Measurements from ENCODE around the gene PI4K2A.
A peak's percentile ranks its signal among the peaks of the same experiment; 100 is the strongest.

The PI4K2A gene

DNA sequence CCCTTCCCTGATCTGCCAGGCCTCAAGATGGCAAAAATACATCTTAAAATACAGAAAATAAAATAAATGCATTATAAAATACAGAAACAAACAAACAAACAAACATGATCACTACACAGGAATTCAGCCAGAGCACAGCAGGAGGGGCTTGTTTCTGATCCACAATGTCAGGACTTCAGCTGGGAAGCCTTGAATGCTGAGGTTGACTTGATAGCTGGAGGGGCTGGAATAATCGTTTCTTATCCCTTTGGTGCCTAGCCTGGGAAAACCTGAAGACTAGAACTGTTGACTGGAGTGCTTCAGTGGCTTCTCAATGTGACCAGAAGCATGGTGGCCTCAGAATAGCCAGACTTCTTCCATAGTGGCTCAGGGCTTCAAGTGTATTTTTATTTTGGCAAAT is 63.9 kb downstream of the PI4K2A start:
- no peaks in the 10 kb centered on the region for H3K4me1 ChIP-seq (ENCODE audit: control insufficient read depth in 2 of 2, insufficient read depth in 1 of 2, low read depth in 1 of 2, low read length in 2 of 2)
- no peak overlapping the region for H2BK5ac ChIP-seq (ENCODE audit: low read length)
- WGBS, 2 donors (ENCODE audit: extremely low coverage in 2 of 2, insufficient read length in 2 of 2, insufficient replicate concordance in 1 of 2), result no CpG with 5 or more reads among the region's 1 CpG
- H2BK120ac ChIP-seq (ENCODE audit: low read depth, low read length), result no peak overlapping the region
- no peak overlapping the region for H3K4me3 ChIP-seq (ENCODE audit: low read length in 2 of 2)
- no peak overlapping the region for H4K8ac ChIP-seq (ENCODE audit: low read depth, low read length)
- no peaks in the 10 kb centered on the region for H3K36me3 ChIP-seq (replicated peaks in 1 of 2; ENCODE audit: control insufficient read depth in 2 of 2, insufficient read depth in 2 of 2, low read length in 2 of 2)
- no peak overlapping the region for H3K23ac ChIP-seq (ENCODE audit: low read depth, low read length, poor library complexity)
- H3K14ac ChIP-seq (ENCODE audit: low read length), result no peak overlapping the region
- H4K91ac ChIP-seq (ENCODE audit: low read depth, low read length, poor library complexity), result no peak overlapping the region
- H3K9me3 ChIP-seq (replicated peaks in 1 of 2; ENCODE audit: control insufficient read depth in 2 of 2, insufficient read depth in 1 of 2, low read depth in 1 of 2, low read length in 2 of 2), result no peaks in the 10 kb centered on the region
- H3K4me2 ChIP-seq (ENCODE audit: insufficient read depth, low read length, poor library complexity, severe bottlenecking), result no peak overlapping the region
- no peak overlapping the region for H3K9ac ChIP-seq (ENCODE audit: low read depth, low read length, poor library complexity)
- no peak for DNase-seq (ENCODE audit: low spot score)
- no peak overlapping the region for H2AFZ ChIP-seq (ENCODE audit: low read length)
- no peaks in the 10 kb centered on the region for H3K79me1 ChIP-seq (ENCODE audit: low read depth, low read length)
- no peak overlapping the region for H2AK5ac ChIP-seq (ENCODE audit: low read depth, low read length)
- no peak overlapping the region for H2BK15ac ChIP-seq (ENCODE audit: low read length)
- H3K27ac ChIP-seq (replicated peaks; ENCODE audit: low read length), result no peak overlapping the region
- no peak overlapping the region for H2BK12ac ChIP-seq (ENCODE audit: low read length)
- H3K18ac ChIP-seq (ENCODE audit: low read length), result no peak overlapping the region
- H3K27me3 ChIP-seq (ENCODE audit: control insufficient read depth in 3 of 3, insufficient read depth in 3 of 3, low read depth in 1 of 3, low read length in 3 of 3), result peaks cover 0 to 9% (median 2%) of the 10 kb centered on the region in 3 experiments
- H3K4ac ChIP-seq (ENCODE audit: low read length), result no peak overlapping the region

DNA sequence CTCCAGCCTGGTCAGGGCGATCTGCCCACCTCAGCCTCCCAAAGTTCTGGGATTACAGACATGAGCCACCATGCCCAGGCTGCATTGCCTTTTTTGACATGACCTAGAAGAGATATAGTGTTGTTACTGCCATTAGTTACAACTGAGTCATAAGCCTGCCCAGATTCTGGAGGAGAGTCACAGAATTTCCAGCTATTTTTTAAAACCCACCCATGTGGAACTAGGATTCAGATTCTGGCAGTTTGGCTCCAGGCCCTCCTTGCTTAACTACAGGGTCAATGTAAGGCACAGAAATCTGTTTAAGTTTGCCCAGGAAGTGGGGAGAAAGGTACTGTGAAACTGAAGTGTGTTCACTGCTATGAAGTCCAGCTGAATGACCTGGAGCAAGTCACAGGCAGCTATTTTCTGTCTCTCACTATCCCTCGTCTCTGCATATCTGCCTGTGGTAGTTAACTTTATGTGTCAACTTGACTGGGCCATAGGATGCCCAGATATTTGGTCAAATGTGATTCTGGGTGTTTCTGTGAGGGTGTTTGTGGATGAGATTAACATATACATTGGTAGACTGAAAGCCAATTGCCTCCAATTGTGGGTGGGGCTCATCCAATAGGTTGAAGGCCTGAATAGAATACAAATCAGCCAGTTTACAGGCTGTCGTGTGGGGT is 64.7 kb downstream of the PI4K2A start:
- H3K9me3 ChIP-seq (replicated peaks in 1 of 2; ENCODE audit: control insufficient read depth in 2 of 2, insufficient read depth in 1 of 2, low read depth in 1 of 2, low read length in 2 of 2), result no peaks in the 10 kb centered on the region
- no peak overlapping the region for H4K91ac ChIP-seq (ENCODE audit: low read depth, low read length, poor library complexity)
- no peak overlapping the region for H3K14ac ChIP-seq (ENCODE audit: low read length)
- no peak overlapping the region for H2AFZ ChIP-seq (ENCODE audit: low read length)
- H3K4ac ChIP-seq (ENCODE audit: low read length), result no peak overlapping the region
- no peak overlapping the region for H2BK120ac ChIP-seq (ENCODE audit: low read depth, low read length)
- peaks cover 0 to 2% of the 10 kb centered on the region in 2 donors for H3K4me1 ChIP-seq (ENCODE audit: control insufficient read depth in 2 of 2, insufficient read depth in 1 of 2, low read depth in 1 of 2, low read length in 2 of 2)
- no peak overlapping the region for H4K8ac ChIP-seq (ENCODE audit: low read depth, low read length)
- H3K27ac ChIP-seq (replicated peaks; ENCODE audit: low read length), result no peak overlapping the region
- no peak overlapping the region for H2BK12ac ChIP-seq (ENCODE audit: low read length)
- no peak overlapping the region for H3K4me2 ChIP-seq (ENCODE audit: insufficient read depth, low read length, poor library complexity, severe bottlenecking)
- no peak overlapping the region for H3K9ac ChIP-seq (ENCODE audit: low read depth, low read length, poor library complexity)
- H3K27me3 ChIP-seq (ENCODE audit: control insufficient read depth in 3 of 3, insufficient read depth in 3 of 3, low read depth in 1 of 3, low read length in 3 of 3), result peaks cover 0 to 9% (median 0%) of the 10 kb centered on the region in 3 experiments
- H3K36me3 ChIP-seq (replicated peaks in 1 of 2; ENCODE audit: control insufficient read depth in 2 of 2, insufficient read depth in 2 of 2, low read length in 2 of 2), result no peaks in the 10 kb centered on the region
- no peak overlapping the region for H3K18ac ChIP-seq (ENCODE audit: low read length)
- H2AK5ac ChIP-seq (ENCODE audit: low read depth, low read length), result no peak overlapping the region
- no peak overlapping the region for H2BK5ac ChIP-seq (ENCODE audit: low read length)
- no peak overlapping the region for H3K23ac ChIP-seq (ENCODE audit: low read depth, low read length, poor library complexity)
- no peak overlapping the region for H2BK15ac ChIP-seq (ENCODE audit: low read length)
- no peak for DNase-seq (ENCODE audit: low spot score)
- H3K4me3 ChIP-seq (ENCODE audit: low read length in 2 of 2), result no peak overlapping the region
- WGBS, 2 donors (ENCODE audit: extremely low coverage in 2 of 2, insufficient read length in 2 of 2, insufficient replicate concordance in 1 of 2), result no CpG with 5 or more reads among the region's 3 CpGs
- no peaks in the 10 kb centered on the region for H3K79me1 ChIP-seq (ENCODE audit: low read depth, low read length)

DNA sequence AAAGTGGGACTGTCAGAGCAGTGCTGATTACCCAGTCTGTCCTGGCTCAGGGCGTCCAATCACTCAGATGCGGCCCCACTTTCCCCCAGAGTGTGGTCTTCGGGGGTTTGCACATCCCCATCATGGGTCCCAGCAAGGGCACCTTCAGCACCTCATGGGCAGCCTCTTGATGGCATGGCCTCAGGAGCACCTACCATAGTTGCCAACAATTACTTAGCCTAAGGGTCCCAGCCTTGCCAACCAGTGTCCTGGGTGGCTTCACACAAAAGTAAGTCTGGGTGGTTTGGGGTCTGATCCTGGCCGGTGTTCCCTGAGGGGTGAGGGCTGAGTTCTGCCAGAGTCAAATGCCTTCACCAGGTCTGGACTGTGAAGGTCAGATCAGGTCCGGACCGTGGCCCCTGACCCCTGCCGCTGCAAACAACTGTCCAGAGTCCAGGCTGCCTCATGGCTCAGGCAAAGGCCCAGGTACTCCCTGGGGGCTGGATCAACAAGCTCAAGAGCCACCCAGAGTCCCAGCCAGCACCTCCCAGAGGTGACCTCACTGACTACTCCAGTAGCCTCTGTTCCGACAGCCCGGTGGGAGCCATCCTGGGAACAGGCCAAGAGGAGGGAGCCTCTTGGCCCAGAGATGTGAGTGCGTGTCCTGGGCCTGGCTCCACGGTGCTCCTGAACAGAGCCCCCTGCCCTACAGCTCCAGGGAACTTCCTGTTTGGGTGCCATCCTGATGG is 66.8 kb downstream of the PI4K2A start:
- no peak overlapping the region for H2BK5ac ChIP-seq (ENCODE audit: low read length)
- no peak overlapping the region for H2AFZ ChIP-seq (ENCODE audit: low read length)
- no peak for DNase-seq (ENCODE audit: low spot score)
- no CpG with 5 or more reads among the region's 11 CpGs for WGBS, 2 donors (ENCODE audit: extremely low coverage in 2 of 2, insufficient read length in 2 of 2, insufficient replicate concordance in 1 of 2)
- no peak overlapping the region for H3K23ac ChIP-seq (ENCODE audit: low read depth, low read length, poor library complexity)
- no peak overlapping the region for H2AK5ac ChIP-seq (ENCODE audit: low read depth, low read length)
- H3K27ac ChIP-seq (replicated peaks; ENCODE audit: low read length), result no peak overlapping the region
- no peak overlapping the region for H3K4me3 ChIP-seq (ENCODE audit: low read length in 2 of 2)
- no peak overlapping the region for H2BK120ac ChIP-seq (ENCODE audit: low read depth, low read length)
- H3K9me3 ChIP-seq (replicated peaks in 1 of 2; ENCODE audit: control insufficient read depth in 2 of 2, insufficient read depth in 1 of 2, low read depth in 1 of 2, low read length in 2 of 2), result no peaks in the 10 kb centered on the region
- H3K18ac ChIP-seq (ENCODE audit: low read length), result peak overlapping the region; percentile 35
- no peak overlapping the region for H4K8ac ChIP-seq (ENCODE audit: low read depth, low read length)
- no peaks in the 10 kb centered on the region for H3K79me1 ChIP-seq (ENCODE audit: low read depth, low read length)
- H3K27me3 ChIP-seq (ENCODE audit: control insufficient read depth in 3 of 3, insufficient read depth in 3 of 3, low read depth in 1 of 3, low read length in 3 of 3), result peaks cover 0 to 16% (median 2%) of the 10 kb centered on the region in 3 experiments
- no peak overlapping the region for H2BK12ac ChIP-seq (ENCODE audit: low read length)
- H3K9ac ChIP-seq (ENCODE audit: low read depth, low read length, poor library complexity), result no peak overlapping the region
- H4K91ac ChIP-seq (ENCODE audit: low read depth, low read length, poor library complexity), result no peak overlapping the region
- H3K4me2 ChIP-seq (ENCODE audit: insufficient read depth, low read length, poor library complexity, severe bottlenecking), result no peak overlapping the region
- no peak overlapping the region for H3K4ac ChIP-seq (ENCODE audit: low read length)
- H3K36me3 ChIP-seq (replicated peaks in 1 of 2; ENCODE audit: control insufficient read depth in 2 of 2, insufficient read depth in 2 of 2, low read length in 2 of 2), result no peaks in the 10 kb centered on the region
- peaks cover 0 to 2% of the 10 kb centered on the region in 2 donors for H3K4me1 ChIP-seq (ENCODE audit: control insufficient read depth in 2 of 2, insufficient read depth in 1 of 2, low read depth in 1 of 2, low read length in 2 of 2)
- H3K14ac ChIP-seq (ENCODE audit: low read length), result no peak overlapping the region
- no peak overlapping the region for H2BK15ac ChIP-seq (ENCODE audit: low read length)

DNA sequence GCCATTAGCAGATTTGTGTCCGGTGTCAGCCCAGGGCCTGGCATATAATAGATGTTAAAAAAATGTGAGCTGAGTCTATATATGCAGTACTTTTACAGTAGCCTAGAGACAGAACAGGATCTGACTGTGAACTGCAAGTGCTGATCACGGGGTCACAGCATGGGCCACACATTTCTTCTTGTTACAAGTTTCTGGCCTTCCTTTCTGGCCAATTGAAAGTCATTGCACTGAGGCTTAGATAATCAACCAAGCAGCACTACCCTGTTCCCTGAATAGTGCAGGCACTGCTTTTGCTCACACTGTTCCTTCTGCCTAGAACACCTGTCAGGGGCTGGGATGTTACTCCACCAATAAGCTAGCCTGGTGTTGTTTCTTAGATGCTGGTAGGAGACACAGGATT is 67.7 kb downstream of the PI4K2A start:
- Histone ChIP-seq H3K18ac (ENCODE audit: low read length) (no peak overlapping the region), H3K4me3 (ENCODE audit: low read length in 2 of 2) (peak overlapping the region in 1 of 2 donors; percentile 4), H2AK5ac (ENCODE audit: low read depth, low read length) (no peak overlapping the region), H2BK15ac (ENCODE audit: low read length) (no peak overlapping the region), H4K91ac (ENCODE audit: low read depth, low read length, poor library complexity) (no peak overlapping the region), H4K8ac (ENCODE audit: low read depth, low read length) (no peak overlapping the region), H3K23ac (ENCODE audit: low read depth, low read length, poor library complexity) (no peak overlapping the region), H3K4ac (ENCODE audit: low read length) (no peak overlapping the region), H2BK120ac (ENCODE audit: low read depth, low read length) (no peak overlapping the region), H3K9ac (ENCODE audit: low read depth, low read length, poor library complexity) (no peak overlapping the region), H3K4me2 (ENCODE audit: insufficient read depth, low read length, poor library complexity, severe bottlenecking) (no peak overlapping the region), H2BK5ac (ENCODE audit: low read length) (no peak overlapping the region), H3K4me1 (ENCODE audit: control insufficient read depth in 2 of 2, insufficient read depth in 1 of 2, low read depth in 1 of 2, low read length in 2 of 2) (peaks cover 0 to 5% of the 10 kb centered on the region in 2 donors), H3K27ac (replicated peaks; ENCODE audit: low read length) (no peak overlapping the region), H3K79me1 (ENCODE audit: low read depth, low read length) (no peaks in the 10 kb centered on the region), H3K9me3 (replicated peaks in 1 of 2; ENCODE audit: control insufficient read depth in 2 of 2, insufficient read depth in 1 of 2, low read depth in 1 of 2, low read length in 2 of 2) (no peaks in the 10 kb centered on the region), H2AFZ (ENCODE audit: low read length) (no peak overlapping the region), H2BK12ac (ENCODE audit: low read length) (no peak overlapping the region), H3K14ac (ENCODE audit: low read length) (no peak overlapping the region), H3K36me3 (replicated peaks in 1 of 2; ENCODE audit: control insufficient read depth in 2 of 2, insufficient read depth in 2 of 2, low read length in 2 of 2) (no peaks in the 10 kb centered on the region), H3K27me3 (ENCODE audit: control insufficient read depth in 3 of 3, insufficient read depth in 3 of 3, low read depth in 1 of 3, low read length in 3 of 3) (peaks cover 0 to 21% (median 2%) of the 10 kb centered on the region in 3 experiments)
- DNase-seq (ENCODE audit: low spot score), result no peak
- no CpG with 5 or more reads among the region's 2 CpGs for WGBS, 2 donors (ENCODE audit: extremely low coverage in 2 of 2, insufficient read length in 2 of 2, insufficient replicate concordance in 1 of 2)

Measured in neuronal stem cell (in vitro differentiated cells).